ENCODE data around the gene PIR. TPM values are rescaled to one million over a fixed set of nuclear protein-coding genes. Genes with fewer than 3 reads are reported as not detected.

The PIR gene
- total RNA-seq (10 to 100 TPM in 6 of 7 donors, 1 to 10 TPM in 1; 8.2 to 23.7 (median 12.5) TPM), polyA plus RNA-seq (10 to 100 TPM; 17.9 to 23.7 TPM)
- long read RNA-seq, donor 1, transcript PIR-202 (10 exons, 1,539 nt): minor isoform, 5 of 51 reads
- long read RNA-seq, donor 1, transcript PIR-201 (10 exons, 1,282 nt): major isoform, 33 of 51 reads
- long read RNA-seq, donor 1, partial matches to known transcripts: 2 of 51 reads
- long read RNA-seq, donor 1, other reads (novel, unspliced or antisense): 11 of 51 reads
- long read RNA-seq, donor 2, partial matches to known transcripts: 0 of 2 reads
- long read RNA-seq, donor 2, other reads (novel, unspliced or antisense): 0 of 2 reads
- long read RNA-seq, donor 3, partial matches to known transcripts: 1 of 11 reads
- long read RNA-seq, donor 3, other reads (novel, unspliced or antisense): 4 of 11 reads

DNA sequence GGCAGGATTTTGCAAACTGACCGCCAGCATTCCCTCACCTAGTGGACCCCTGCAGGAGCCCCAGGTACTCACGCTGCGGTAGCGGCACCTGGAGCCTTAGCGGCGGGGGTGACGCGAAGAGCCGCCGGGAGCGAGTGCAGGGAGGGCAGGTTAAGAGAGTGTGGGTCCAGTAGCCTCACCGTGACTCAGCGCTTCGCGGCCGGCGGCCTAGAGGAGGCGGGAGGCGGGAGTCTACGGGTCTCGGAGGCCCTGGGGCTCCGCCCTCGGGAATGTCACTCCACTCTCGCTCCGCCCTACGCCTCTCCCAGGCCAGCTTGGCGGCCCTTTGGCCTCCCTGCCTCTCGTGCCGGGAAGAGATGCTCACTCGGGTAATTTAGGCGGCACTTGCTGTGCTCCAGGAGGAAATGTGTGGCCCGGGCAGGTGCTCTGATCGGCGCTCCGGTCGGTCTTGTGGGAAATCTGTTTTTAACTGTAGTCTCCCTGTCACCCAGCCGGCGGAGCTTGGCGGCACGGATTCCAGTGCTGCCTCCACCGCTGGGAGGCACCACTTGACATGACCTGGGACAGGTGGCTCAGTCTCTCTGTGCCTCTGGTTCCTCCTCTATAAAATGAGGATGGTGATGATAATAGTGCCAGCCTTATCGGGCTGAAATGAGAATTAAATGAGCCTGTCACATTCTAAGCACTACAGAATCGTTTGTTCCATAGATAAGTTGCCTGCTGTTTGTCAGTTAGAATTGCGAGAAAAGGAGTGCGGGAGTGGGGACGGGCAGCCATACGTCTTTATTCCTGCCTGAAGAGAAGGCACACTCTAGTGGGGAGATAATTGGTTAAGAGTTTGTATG, at the start of gene PIR:
Gene PIR (minus strand): TSS at position 216 of the 845 bp plus-strand sequence. CDS start 2,076 bp downstream, outside the sequence.
- intact Hi-C loops (cut with DNase I): no loop called here
- Histone ChIP-seq H3K27ac (peak within 1 kb of the TSS in 1 of 2 donors; percentile 1), H3K27me3 (no peaks in the 10 kb centered on the region), H3K36me3 (no peaks in the 10 kb centered on the region), H3K4me1 (ENCODE audit: insufficient read depth) (peaks cover 1% of the 10 kb centered on the region), H3K4me3 (peak within 1 kb of the TSS; percentile 48), H3K9me3 (no peaks in the 10 kb centered on the region)
- WGBS, 3 donors: 7 to 14% (median 11%) methylated on average over 45 to 47 of the region's 47 CpGs
- peak; percentile 80 to 87 (median 83) for DNase-seq
- TF ChIP-seq EP300 (IDR thresholded peaks at IDR 0.05) (no peak), CTCF (IDR thresholded peaks at IDR 0.05) (peak in 1 of 3 donors; percentile 31), POLR2A (IDR thresholded peaks at IDR 0.05) (peak; percentile 42)

- intact Hi-C loops (cut with DNase I): no loop called here
- Histone ChIP-seq H3K27ac (no peak overlapping the region), H3K4me1 (ENCODE audit: insufficient read depth) (no peaks in the 10 kb centered on the region), H3K9me3 (no peaks in the 10 kb centered on the region), H3K36me3 (no peaks in the 10 kb centered on the region), H3K27me3 (no peaks in the 10 kb centered on the region), H3K4me3 (no peak overlapping the region)
- no peak for DNase-seq
- TF ChIP-seq CTCF (IDR thresholded peaks at IDR 0.05): no peak
- no peak for TF ChIP-seq EP300 (IDR thresholded peaks at IDR 0.05)
- TF ChIP-seq POLR2A (IDR thresholded peaks at IDR 0.05): no peak
- WGBS, 3 donors: 66 to 72% (median 67%) methylated on average over 6 of the region's 6 CpGs
Observed at GRCh38 chrX:15530318-15530717, 37.2 kb upstream of the PIR start.

GRCh38 chrX:15529165-15529564, 36.0 kb upstream of the PIR start:
- Histone ChIP-seq H3K36me3 (no peaks in the 10 kb centered on the region), H3K4me3 (no peak overlapping the region), H3K27ac (no peak overlapping the region), H3K4me1 (ENCODE audit: insufficient read depth) (no peaks in the 10 kb centered on the region), H3K9me3 (no peaks in the 10 kb centered on the region), H3K27me3 (no peaks in the 10 kb centered on the region)
- TF ChIP-seq POLR2A (IDR thresholded peaks at IDR 0.05) (no peak), EP300 (IDR thresholded peaks at IDR 0.05) (no peak), CTCF (IDR thresholded peaks at IDR 0.05) (no peak)
- intact Hi-C loops (cut with DNase I): no loop called here
- DNase-seq: no peak

- intact Hi-C loops (cut with DNase I): no loop called here
- no peaks in the 10 kb centered on the region for H3K4me1 ChIP-seq (ENCODE audit: insufficient read depth)
- no peaks in the 10 kb centered on the region for H3K9me3 ChIP-seq
- no peak overlapping the region for H3K4me3 ChIP-seq
- H3K27ac ChIP-seq: no peak overlapping the region
- WGBS, 3 donors: 67 to 69% (median 68%) methylated on average over 8 of the region's 8 CpGs
- no peak for TF ChIP-seq CTCF (IDR thresholded peaks at IDR 0.05)
- no peak for TF ChIP-seq EP300 (IDR thresholded peaks at IDR 0.05)
- H3K36me3 ChIP-seq: no peaks in the 10 kb centered on the region
- H3K27me3 ChIP-seq: no peaks in the 10 kb centered on the region
- no peak for DNase-seq
Observed at GRCh38 chrX:15525664-15526416, 32.7 kb upstream of the PIR start.

All from ovary (tissue), 10 donors.